ENCODE results near the gene PPP4C.

- TF ChIP-seq CTCF (IDR thresholded peaks at IDR 0.05; ENCODE audit: low read depth, low read length, poor library complexity, severe bottlenecking) (no peak), EZH2phosphoT487 (IDR thresholded peaks at IDR 0.05; ENCODE audit: borderline replicate concordance, low read length) (no peak)
Measured at GRCh38 chr16:30108059-30108850, 32.5 kb downstream of the PPP4C start.

Data from DOHH2 (cell line).